Measurements from ENCODE around the gene GALNT2. TPM values are rescaled to one million over a fixed set of nuclear protein-coding genes. Genes with fewer than 3 reads are reported as not detected.
A peak's percentile ranks its signal among the peaks of the same experiment; 100 is the strongest.

The GALNT2 gene
- total and polyA plus RNA-seq, 2 of the 13 experiments (the other 11 are each of a cell fraction or from before 2014, with no cell fraction given) = 39.3 to 39.6 TPM

DNA sequence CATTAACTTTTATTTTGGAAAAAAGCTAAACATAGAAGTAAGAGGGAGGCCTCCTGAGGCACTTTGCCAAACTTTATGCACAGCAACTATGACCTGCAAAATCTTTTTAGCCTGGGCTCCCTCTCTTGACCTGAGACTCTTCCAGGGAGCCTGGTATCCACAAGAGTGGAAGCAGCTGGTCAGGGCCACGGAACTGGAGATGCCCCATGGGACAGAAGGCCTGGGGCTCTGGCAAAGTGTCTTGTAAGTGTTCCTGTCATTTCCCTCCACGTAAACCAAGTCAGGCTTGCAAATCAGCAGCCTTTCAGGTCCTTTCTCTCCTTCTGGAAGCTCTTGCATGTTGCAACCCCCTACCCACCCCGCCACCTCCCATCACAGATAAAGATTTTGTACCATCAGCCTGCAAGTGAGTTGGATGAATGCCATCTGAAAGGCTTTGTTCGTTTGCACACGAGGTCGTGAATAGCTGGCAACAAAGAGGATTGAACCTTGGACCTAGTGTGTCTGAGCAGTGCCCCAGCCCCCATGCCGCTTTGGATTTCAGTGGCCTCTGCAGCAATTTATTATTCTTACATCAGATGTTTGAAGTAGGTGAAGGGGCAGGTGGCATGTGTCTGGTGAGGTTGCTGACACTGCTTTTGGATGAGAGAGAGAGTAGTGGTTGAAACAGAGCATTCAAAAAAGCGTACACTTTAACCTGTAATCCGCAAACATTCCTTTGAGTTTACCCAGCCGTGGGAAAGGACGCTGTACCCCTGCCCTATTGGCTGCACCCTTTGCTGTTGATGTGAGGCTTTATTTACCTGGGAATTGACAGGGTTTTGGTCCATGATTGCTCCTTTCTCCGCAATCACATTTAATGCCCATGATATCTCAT lies 91.6 kb downstream of the GALNT2 start (continued):
- peak; percentile 48; the same call in 1 of the 2 replicates for TF ChIP-seq ZNF629 (CRISPR knock-in tag; conservative IDR thresholded peaks at IDR 0.05)
- TF ChIP-seq IKZF4 (CRISPR knock-in tag; IDR thresholded peaks at IDR 0.05; ENCODE audit: borderline replicate concordance, low read depth, not compliant biosample characterization) = no peak
- TF ChIP-seq KAT2B (IDR thresholded peaks at IDR 0.05; ENCODE audit: borderline replicate concordance, low read depth, low read length) = no peak
- TF ChIP-seq REXO4 (CRISPR knock-in tag; IDR thresholded peaks at IDR 0.05; ENCODE audit: borderline replicate concordance) = no peak
- no peak; the same call in 1 of the 2 replicates for TF ChIP-seq ZNF737 (CRISPR knock-in tag; IDR thresholded peaks at IDR 0.05; ENCODE audit: borderline replicate concordance)
- TF ChIP-seq HHEX (CRISPR knock-in tag; IDR thresholded peaks at IDR 0.05) = peak; percentile 85
- peak; percentile 74; the same call in 1 of the 2 replicates for TF ChIP-seq CBX5 (CRISPR knock-in tag; IDR thresholded peaks at IDR 0.05; ENCODE audit: borderline replicate concordance)
- TF ChIP-seq, protein P1, sequence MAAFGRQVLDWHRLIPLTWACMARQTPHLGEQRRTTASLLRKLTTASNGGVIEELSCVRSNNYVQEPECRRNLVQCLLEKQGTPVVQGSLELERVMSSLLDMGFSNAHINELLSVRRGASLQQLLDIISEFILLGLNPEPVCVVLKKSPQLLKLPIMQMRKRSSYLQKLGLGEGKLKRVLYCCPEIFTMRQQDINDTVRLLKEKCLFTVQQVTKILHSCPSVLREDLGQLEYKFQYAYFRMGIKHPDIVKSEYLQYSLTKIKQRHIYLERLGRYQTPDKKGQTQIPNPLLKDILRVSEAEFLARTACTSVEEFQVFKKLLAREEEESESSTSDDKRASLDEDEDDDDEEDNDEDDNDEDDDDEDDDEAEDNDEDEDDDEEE (CRISPR knock-in tag; IDR thresholded peaks at IDR 0.05) = 0 out of 2 replicates have a peak, but pooled peaks have one; percentile 29
- TF ChIP-seq KDM1A (CRISPR knock-in tag; IDR thresholded peaks at IDR 0.05) = peak; percentile 65; the same call in 1 of the 2 replicates
- TF ChIP-seq, protein P2, sequence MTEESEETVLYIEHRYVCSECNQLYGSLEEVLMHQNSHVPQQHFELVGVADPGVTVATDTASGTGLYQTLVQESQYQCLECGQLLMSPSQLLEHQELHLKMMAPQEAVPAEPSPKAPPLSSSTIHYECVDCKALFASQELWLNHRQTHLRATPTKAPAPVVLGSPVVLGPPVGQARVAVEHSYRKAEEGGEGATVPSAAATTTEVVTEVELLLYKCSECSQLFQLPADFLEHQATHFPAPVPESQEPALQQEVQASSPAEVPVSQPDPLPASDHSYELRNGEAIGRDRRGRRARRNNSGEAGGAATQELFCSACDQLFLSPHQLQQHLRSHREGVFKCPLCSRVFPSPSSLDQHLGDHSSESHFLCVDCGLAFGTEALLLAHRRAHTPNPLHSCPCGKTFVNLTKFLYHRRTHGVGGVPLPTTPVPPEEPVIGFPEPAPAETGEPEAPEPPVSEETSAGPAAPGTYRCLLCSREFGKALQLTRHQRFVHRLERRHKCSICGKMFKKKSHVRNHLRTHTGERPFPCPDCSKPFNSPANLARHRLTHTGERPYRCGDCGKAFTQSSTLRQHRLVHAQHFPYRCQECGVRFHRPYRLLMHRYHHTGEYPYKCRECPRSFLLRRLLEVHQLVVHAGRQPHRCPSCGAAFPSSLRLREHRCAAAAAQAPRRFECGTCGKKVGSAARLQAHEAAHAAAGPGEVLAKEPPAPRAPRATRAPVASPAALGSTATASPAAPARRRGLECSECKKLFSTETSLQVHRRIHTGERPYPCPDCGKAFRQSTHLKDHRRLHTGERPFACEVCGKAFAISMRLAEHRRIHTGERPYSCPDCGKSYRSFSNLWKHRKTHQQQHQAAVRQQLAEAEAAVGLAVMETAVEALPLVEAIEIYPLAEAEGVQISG (CRISPR knock-in tag; IDR thresholded peaks at IDR 0.05) = peak; percentile 75
- TF ChIP-seq CEBPG (CRISPR knock-in tag; IDR thresholded peaks at IDR 0.05) = peak; percentile 87
- TF ChIP-seq, protein P3, sequence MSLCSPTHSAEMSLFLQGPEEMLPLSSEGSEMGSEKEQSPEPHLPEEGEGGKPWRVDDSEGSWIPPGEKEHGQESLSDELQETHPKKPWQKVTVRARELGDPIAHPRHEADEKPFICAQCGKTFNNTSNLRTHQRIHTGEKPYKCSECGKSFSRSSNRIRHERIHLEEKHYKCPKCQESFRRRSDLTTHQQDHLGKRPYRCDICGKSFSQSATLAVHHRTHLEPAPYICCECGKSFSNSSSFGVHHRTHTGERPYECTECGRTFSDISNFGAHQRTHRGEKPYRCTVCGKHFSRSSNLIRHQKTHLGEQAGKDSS (CRISPR knock-in tag; IDR thresholded peaks at IDR 0.05; ENCODE audit: borderline replicate concordance, low read depth) = no peak
- peak; percentile 69 for TF ChIP-seq THAP11 (CRISPR knock-in tag; IDR thresholded peaks at IDR 0.05)
- no peak for TF ChIP-seq SRSF4 (IDR thresholded peaks at IDR 0.05; ENCODE audit: low read depth, low read length, poor library complexity, severe bottlenecking)
- TF ChIP-seq NFE2L2 (IDR thresholded peaks at IDR 0.05; ENCODE audit: low read length) = no peak
- TF ChIP-seq ZNF160 (CRISPR knock-in tag; IDR thresholded peaks at IDR 0.05) = no peak
- TF ChIP-seq FOSL1 (CRISPR knock-in tag; IDR thresholded peaks at IDR 0.05; ENCODE audit: borderline replicate concordance) = no peak; the same call in 1 of the 2 replicates
- peak; percentile 82 for TF ChIP-seq CEBPB (IDR thresholded peaks at IDR 0.05; ENCODE audit: borderline replicate concordance, low read depth, low read length)
- TF ChIP-seq GZF1 (CRISPR knock-in tag; IDR thresholded peaks at IDR 0.05) = no peak
- TF ChIP-seq NR2C2 (CRISPR knock-in tag; IDR thresholded peaks at IDR 0.05; ENCODE audit: borderline replicate concordance) = peak; percentile 86
- TF ChIP-seq, protein P4, sequence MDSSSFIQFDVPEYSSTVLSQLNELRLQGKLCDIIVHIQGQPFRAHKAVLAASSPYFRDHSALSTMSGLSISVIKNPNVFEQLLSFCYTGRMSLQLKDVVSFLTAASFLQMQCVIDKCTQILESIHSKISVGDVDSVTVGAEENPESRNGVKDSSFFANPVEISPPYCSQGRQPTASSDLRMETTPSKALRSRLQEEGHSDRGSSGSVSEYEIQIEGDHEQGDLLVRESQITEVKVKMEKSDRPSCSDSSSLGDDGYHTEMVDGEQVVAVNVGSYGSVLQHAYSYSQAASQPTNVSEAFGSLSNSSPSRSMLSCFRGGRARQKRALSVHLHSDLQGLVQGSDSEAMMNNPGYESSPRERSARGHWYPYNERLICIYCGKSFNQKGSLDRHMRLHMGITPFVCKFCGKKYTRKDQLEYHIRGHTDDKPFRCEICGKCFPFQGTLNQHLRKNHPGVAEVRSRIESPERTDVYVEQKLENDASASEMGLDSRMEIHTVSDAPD (CRISPR knock-in tag; IDR thresholded peaks at IDR 0.05) = peak; percentile 76; the same call in 1 of the 2 replicates

All from HepG2 (cell line).